Limb (tissue), 2 donors: ENCODE data around the gene TRABD2B.

Experiments used
- DNase-seq, 2 donors: peaks; one replicate each; pipeline ENCODE4 v3.0.0-alpha.2; 2016; ENCODE audit errors: extremely low spot score in 2 of 2

The TRABD2B gene

GRCh38 chr1:47779613-47780012, 217.6 kb downstream of the TRABD2B start:
- no peak for DNase-seq

- no peak for DNase-seq
Observed at GRCh38 chr1:47778280-47778679, 218.9 kb downstream of the TRABD2B start.

GRCh38 chr1:47777322-47777721, 219.9 kb downstream of the TRABD2B start:
- DNase-seq: no peak

GRCh38 chr1:47776667-47777131, 220.5 kb downstream of the TRABD2B start:
- peak; percentile 51 to 75 for DNase-seq

- DNase-seq: no peak
Observed at GRCh38 chr1:47774986-47775834, 222.0 kb downstream of the TRABD2B start.

GRCh38 chr1:47772960-47773682, 224.1 kb downstream of the TRABD2B start:
- DNase-seq: no peak

- DNase-seq: no peak
Observed at GRCh38 chr1:47772281-47772680, 224.9 kb downstream of the TRABD2B start.

- DNase-seq: no peak
Observed at GRCh38 chr1:47771751-47772150, 225.4 kb downstream of the TRABD2B start.

GRCh38 chr1:47769983-47770382, 227.2 kb downstream of the TRABD2B start:
- no peak for DNase-seq

GRCh38 chr1:47769295-47769694, 227.9 kb downstream of the TRABD2B start:
- peak in 1 of 2 donors; percentile 62 for DNase-seq

GRCh38 chr1:47767741-47768100, 229.5 kb downstream of the TRABD2B start:
- no peak for DNase-seq

- DNase-seq: no peak
Observed at GRCh38 chr1:47766832-47767740, 230.1 kb downstream of the TRABD2B start.

- DNase-seq: no peak
Observed at GRCh38 chr1:47765742-47766485, 231.3 kb downstream of the TRABD2B start.

GRCh38 chr1:47765236-47765635, 231.9 kb downstream of the TRABD2B start:
- no peak for DNase-seq

- DNase-seq: no peak
Observed at GRCh38 chr1:47764461-47765046, 232.6 kb downstream of the TRABD2B start.

GRCh38 chr1:47763591-47764171, 233.5 kb downstream of the TRABD2B start:
- no peak for DNase-seq

- no peak for DNase-seq
Observed at GRCh38 chr1:47761974-47762373, 235.2 kb downstream of the TRABD2B start.

- no peak for DNase-seq
Observed at GRCh38 chr1:47761201-47761930, 235.8 kb downstream of the TRABD2B start.

- no peak for DNase-seq
Observed at GRCh38 chr1:47759936-47760629, 237.1 kb downstream of the TRABD2B start.
